PC-9 (cell line): ENCODE measurements around the gene CGB5. TPM values are rescaled to one million over a fixed set of nuclear protein-coding genes. Genes with fewer than 3 reads are reported as not detected.
"Not testable (repeated sequence)": the region's sequence is repeated elsewhere in the genome, so short reads cannot be mapped to it uniquely, and the experiment has no call there.

Experiments used
- BruUV-seq: library from RNA; stranded (reverse); fragments of 400-500 nt; replicated peaks from 2 replicates; lab custom pipeline; 2021; lab: Mats Ljungman, UMichigan
- CTCF ChIA-PET: fragments of 300-600 bp; sonication (Branson Sonifier 250); formaldehyde crosslinking; loops from one replicate; lab custom pipeline; 2022; ENCODE audit warnings: antibody characterized with exemption; lab: Charles Lee
- POLR2A ChIA-PET: fragments of 300-600 bp; sonication (Branson Sonifier 250); formaldehyde crosslinking; loops from one replicate; lab custom pipeline; 2022; ENCODE audit warnings: antibody characterized with exemption; ENCODE audit not compliant: unreplicated experiment; lab: Charles Lee
- DNase-seq, 2 experiments: peaks; one replicate each; pipeline versions ENCODE4 v3.0.0 to v3.0.0-alpha.2; 2015 to 2022; ENCODE audit warnings: mixed read lengths in 1 of 2
- H2AFZ ChIP-seq: fragments of 200-600 bp; sonication (generic); 2 replicates; pipeline ENCODE4 v1.8.1; 2017; ENCODE audit warnings: antibody characterized with exemption
- H3F3A ChIP-seq: fragments of 200-600 bp; sonication (generic); 2 replicates; pipeline ENCODE4 v1.8.1; 2017; ENCODE audit warnings: antibody characterized with exemption, mild to moderate bottlenecking, low read depth; ENCODE audit not compliant: insufficient read depth
- H3K27ac ChIP-seq: fragments of 200-600 bp; sonication (generic); 2 replicates; pipeline ENCODE4 v1.6.1; 2016; ENCODE audit warnings: mixed run types
- H3K27me3 ChIP-seq: fragments of 200-600 bp; sonication (generic); 2 replicates; pipeline ENCODE4 v1.6.1; 2016; ENCODE audit warnings: low read depth, mixed run types; ENCODE audit not compliant: insufficient read depth
- H3K36me3 ChIP-seq: fragments of 200-600 bp; sonication (generic); 2 replicates; pipeline ENCODE4 v1.6.1; 2016; ENCODE audit warnings: low read depth, mixed run types
- H3K4me1 ChIP-seq: fragments of 200-600 bp; sonication (generic); replicated peaks from 2 replicates; pipeline ENCODE4 v1.6.1; 2016; ENCODE audit warnings: mixed run types; ENCODE audit not compliant: insufficient read depth
- H3K4me2 ChIP-seq: fragments of 200-600 bp; sonication (generic); 2 replicates; pipeline ENCODE4 v1.6.1; 2017; ENCODE audit warnings: mixed run types
- H3K4me3 ChIP-seq: fragments of 200-600 bp; sonication (generic); 2 replicates; pipeline ENCODE4 v1.6.1; 2016; ENCODE audit warnings: mixed run types
- H3K79me2 ChIP-seq: fragments of 200-600 bp; sonication (generic); 2 replicates; pipeline ENCODE4 v1.6.1; 2017; ENCODE audit warnings: low read depth, mixed run types
- H3K9me2 ChIP-seq: fragments of 200-600 bp; sonication (generic); 2 replicates; pipeline ENCODE4 v1.8.1; 2017; ENCODE audit warnings: mild to moderate bottlenecking; ENCODE audit not compliant: insufficient read depth
- H3K9me3 ChIP-seq: fragments of 200-600 bp; sonication (generic); 2 replicates; pipeline ENCODE4 v1.8.1; 2016; ENCODE audit warnings: low read depth; ENCODE audit not compliant: insufficient read depth
- H4K20me1 ChIP-seq: fragments of 200-600 bp; sonication (generic); 2 replicates; pipeline ENCODE4 v1.8.1; 2017; ENCODE audit not compliant: insufficient read depth
- EZH2 ChIP-seq: fragments of 200-600 bp; sonication (generic); IDR thresholded peaks from 2 replicates; pipeline ENCODE4 v1.8.0; 2017; ENCODE audit warnings: antibody characterized with exemption, low read depth
- intact Hi-C: fragments of 100-400 bp; cut with micrococcal nuclease; formaldehyde crosslinking; loops from one replicate; pipeline ENCODE4 v1.10.0; 2022; ENCODE audit not compliant: unreplicated experiment
- total RNA-seq: library from RNA; stranded (reverse); gene quantifications from 2 replicates; pipeline ENCODE4 v1.2.3, GENCODE V29; 2021
- TF ChIP-seq, protein P1 (sequence below): fragments of 200-600 bp; sonication (generic); conservative IDR thresholded peaks from 2 replicates; pipeline ENCODE4 v1.6.1; 2017; ENCODE audit warnings: mixed run types, antibody characterized with exemption, mild to moderate bottlenecking, moderate library complexity

CGB5 gene
- total RNA-seq, 1 experiment from 2014 or later: 1.9 TPM

DNA sequence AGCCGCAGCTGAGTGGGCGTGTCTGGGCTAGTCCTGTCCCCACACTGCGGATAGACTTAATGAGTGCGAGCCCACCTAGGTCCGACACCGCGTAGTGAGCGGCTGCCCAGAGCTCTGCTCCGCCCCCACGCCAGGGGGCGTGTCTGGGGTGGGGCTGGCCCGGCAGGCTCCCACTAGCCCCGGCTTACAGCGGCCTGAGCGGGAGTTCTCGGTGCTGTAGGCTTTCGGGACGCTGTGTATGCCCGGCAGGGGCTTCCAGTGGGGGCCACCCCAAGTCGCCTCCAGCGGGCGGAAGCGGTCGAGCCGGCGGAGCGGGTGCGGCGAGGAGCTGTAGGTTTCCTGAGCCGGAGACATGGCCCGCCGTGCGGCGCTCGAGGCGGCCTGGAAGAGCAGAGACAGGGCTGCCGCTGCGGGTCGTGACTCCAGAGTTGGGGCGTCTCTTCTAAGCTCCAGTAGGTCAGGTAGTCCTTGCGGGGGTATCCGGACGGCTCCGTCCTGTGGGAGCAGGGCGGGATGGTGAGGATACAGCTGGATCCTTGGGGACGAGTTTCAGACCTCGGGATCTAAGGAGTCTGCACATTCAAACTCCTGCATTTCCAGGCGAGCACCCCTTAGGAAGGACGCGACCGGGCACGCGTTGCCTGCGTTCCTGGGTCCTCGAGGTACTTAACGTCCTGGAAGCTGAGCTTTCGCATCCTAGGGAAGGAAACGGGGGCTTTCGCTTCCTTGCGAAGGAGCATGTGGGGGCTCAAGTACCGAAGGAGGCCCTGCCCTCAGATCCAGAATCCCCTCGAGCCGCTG is 12.7 kb downstream of the CGB5 start:
- 0 out of 2 replicates have a peak, but pooled peaks cover 10% of the 10 kb centered on the region for H3K4me1 ChIP-seq
- peak; percentile 54 to 77 for DNase-seq
- H3K27ac ChIP-seq: no peak overlapping the region
- H4K20me1 ChIP-seq: no peaks in the 10 kb centered on the region
- H3K36me3 ChIP-seq: no peaks in the 10 kb centered on the region
- intact Hi-C loops: loop anchor here (5.0 kb wide), 1 partner anchor 39 kb away; the partner anchor contains the start of gene LHB
- no peaks in the 10 kb centered on the region for H3K9me3 ChIP-seq
- CTCF ChIA-PET: interaction anchor here (0.7 to 0.9 kb wide), 2 partner anchors 17 to 532 kb away, joined by 3 to 5 read pairs; no protein-coding TSS in a partner anchor
- TSS peak; percentile 48 for BruUV-seq
- peak overlapping the region; percentile 94 for H3K4me2 ChIP-seq
- peak overlapping the region; percentile 94 for H2AFZ ChIP-seq
- H3F3A ChIP-seq: peaks cover 22% of the 10 kb centered on the region
- POLR2A ChIA-PET: interaction anchor here (0.5 to 0.8 kb wide), 3 partner anchors 69 to 273 kb away, joined by 3 to 14 read pairs (median 4); no protein-coding TSS in a partner anchor
- no peaks in the 10 kb centered on the region for H3K9me2 ChIP-seq
- no peak for TF ChIP-seq EZH2
- TF ChIP-seq, protein P1, sequence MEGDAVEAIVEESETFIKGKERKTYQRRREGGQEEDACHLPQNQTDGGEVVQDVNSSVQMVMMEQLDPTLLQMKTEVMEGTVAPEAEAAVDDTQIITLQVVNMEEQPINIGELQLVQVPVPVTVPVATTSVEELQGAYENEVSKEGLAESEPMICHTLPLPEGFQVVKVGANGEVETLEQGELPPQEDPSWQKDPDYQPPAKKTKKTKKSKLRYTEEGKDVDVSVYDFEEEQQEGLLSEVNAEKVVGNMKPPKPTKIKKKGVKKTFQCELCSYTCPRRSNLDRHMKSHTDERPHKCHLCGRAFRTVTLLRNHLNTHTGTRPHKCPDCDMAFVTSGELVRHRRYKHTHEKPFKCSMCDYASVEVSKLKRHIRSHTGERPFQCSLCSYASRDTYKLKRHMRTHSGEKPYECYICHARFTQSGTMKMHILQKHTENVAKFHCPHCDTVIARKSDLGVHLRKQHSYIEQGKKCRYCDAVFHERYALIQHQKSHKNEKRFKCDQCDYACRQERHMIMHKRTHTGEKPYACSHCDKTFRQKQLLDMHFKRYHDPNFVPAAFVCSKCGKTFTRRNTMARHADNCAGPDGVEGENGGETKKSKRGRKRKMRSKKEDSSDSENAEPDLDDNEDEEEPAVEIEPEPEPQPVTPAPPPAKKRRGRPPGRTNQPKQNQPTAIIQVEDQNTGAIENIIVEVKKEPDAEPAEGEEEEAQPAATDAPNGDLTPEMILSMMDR: peak; percentile 78
- no peaks in the 10 kb centered on the region for H3K79me2 ChIP-seq
- H3K27me3 ChIP-seq: no peaks in the 10 kb centered on the region
- peak overlapping the region; percentile 63 for H3K4me3 ChIP-seq

DNA sequence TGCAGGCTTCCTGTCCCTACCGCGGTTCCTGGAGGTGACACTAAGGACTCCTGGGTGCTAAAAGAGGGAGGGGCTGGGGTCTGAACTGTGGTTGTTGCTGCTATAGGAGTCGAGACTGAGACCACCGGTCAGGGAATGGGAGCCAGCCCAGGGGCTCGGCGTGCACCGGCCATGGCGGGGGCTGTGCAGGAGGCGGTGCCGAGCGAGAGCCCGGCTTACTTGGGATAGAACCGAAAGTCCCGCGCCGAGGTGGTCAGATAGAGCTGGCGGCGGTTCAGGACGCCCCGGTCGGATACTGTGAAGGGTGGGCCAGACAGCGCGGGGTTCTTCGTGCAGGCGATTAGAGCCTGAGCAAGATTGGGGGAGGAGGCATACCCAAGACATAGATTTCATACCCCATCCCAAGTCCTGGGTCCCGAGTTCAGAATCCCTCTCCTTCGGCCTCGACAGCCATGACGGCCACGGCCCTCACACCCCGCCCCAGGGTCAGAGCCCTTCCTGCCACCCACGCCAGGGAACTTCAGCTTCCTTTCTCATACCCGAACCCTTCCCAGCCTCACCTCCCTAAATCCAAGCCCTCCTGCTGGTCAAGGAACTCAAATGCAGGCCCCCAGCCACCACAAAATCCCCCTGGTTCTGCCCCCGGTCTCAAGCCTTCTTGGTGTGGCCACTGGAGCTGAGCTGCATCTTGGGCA is 13.4 kb downstream of the CGB5 start:
- H2AFZ ChIP-seq, H3K9me3 ChIP-seq, H3K36me3 ChIP-seq, H3K9me2 ChIP-seq, H3K27me3 ChIP-seq, H3K79me2 ChIP-seq, DNase-seq, H4K20me1 ChIP-seq, H3K27ac ChIP-seq: not testable (repeated sequence)
- H3K4me1 ChIP-seq: 0 out of 2 replicates have a peak, but pooled peaks cover 10% of the 10 kb centered on the region
- peak overlapping the region; percentile 63 for H3K4me3 ChIP-seq
- H3F3A ChIP-seq: peaks cover 22% of the 10 kb centered on the region
- H3K4me2 ChIP-seq: peak overlapping the region; percentile 94
- BruUV-seq: TSS peak; percentile 32
- POLR2A ChIA-PET: interaction anchor here (0.6 to 0.7 kb wide), 2 partner anchors 64 to 897 kb away, joined by 3 read pairs; partner anchors contain the start of gene GYS1
- intact Hi-C loops: loop anchor here (5.0 kb wide), 1 partner anchor 40 kb away; the partner anchor contains the start of gene LHB
- CTCF ChIA-PET: interaction anchor here (1.0 kb wide), 1 partner anchor 64 kb away, joined by 3 read pairs; the partner anchor contains the start of gene GYS1

DNA sequence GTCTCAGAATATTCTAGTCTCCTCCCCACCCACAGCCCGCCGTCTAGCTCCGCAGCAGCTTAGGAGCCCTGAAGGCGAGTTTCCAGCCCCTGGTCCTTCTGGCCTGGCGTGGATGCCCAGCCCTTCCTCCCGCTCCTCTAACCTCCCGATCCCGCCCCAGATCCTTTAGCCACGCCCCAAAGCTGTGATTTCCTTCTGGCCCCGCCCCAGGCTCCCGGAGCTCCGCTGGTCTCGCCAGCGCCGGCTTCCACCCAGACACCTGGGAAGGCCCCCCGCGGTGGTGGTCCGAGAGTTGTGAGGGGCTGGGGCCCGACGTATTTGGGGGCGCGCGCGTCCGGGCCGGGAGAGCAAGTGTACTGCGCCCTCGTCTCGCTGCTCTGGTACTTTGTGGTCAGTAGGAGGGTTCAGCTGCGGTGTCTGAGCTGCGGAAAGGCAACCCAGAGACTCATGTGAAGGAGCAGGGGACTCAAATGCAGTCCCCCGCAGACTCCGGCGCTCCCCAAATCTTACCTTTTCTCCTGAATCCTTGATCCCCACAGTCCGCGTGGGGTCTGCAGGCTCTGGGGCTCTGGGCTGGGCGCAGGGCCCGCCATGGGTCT is 14.1 kb downstream of the CGB5 start, which contains the start of gene CGB7:
TSS of gene CGB7 (minus strand) at position 114 of the 599 bp plus-strand sequence. CDS start 2,374 bp downstream, outside the sequence.
- Histone ChIP-seq H3K9me2 (no peaks in the 10 kb centered on the region), H3K4me3 (peak within 1 kb of the TSS; percentile 63), H3K27me3 (no peaks in the 10 kb centered on the region), H2AFZ (peak within 1 kb of the TSS; percentile 94), H4K20me1 (no peaks in the 10 kb centered on the region), H3K36me3 (no peaks in the 10 kb centered on the region), H3K4me2 (peak within 1 kb of the TSS; percentile 94), H3K9me3 (no peaks in the 10 kb centered on the region), H3K79me2 (no peaks in the 10 kb centered on the region), H3K27ac (no peak within 1 kb of the TSS), H3K4me1 (0 out of 2 replicates have a peak, but pooled peaks cover 10% of the 10 kb centered on the region), H3F3A (peaks cover 18% of the 10 kb centered on the region)
- BruUV-seq: no TSS peak
- no peak for TF ChIP-seq EZH2
- ChIA-PET CTCF (interaction anchor here (1.0 kb wide), 1 partner anchor 65 kb away, joined by 3 read pairs; the partner anchor contains the start of gene GYS1), POLR2A (interaction anchor here (0.6 to 0.7 kb wide), 3 partner anchors 64 to 948 kb away, joined by 3 to 4 read pairs (median 3); partner anchors contain the start of gene GYS1)
- peak in 1 of 2 experiments; percentile 81 for DNase-seq
- intact Hi-C loops: loop anchor here (5.0 kb wide), 1 partner anchor 40 kb away; the partner anchor contains the start of gene LHB
